NCI-H1105 (cell line): Measurements from ENCODE around the gene TRIM52.
"Not testable (repeated sequence)": the region's sequence is repeated elsewhere in the genome, so short reads cannot be mapped to it uniquely, and the experiment has no call there.

Source experiments
- DNase-seq: peaks from one replicate; lab custom pipeline; 2025; lab: John Stamatoyannopoulos, UW

The TRIM52 gene

GRCh38 chr5:181233088-181233800, 27.7 kb downstream of the TRIM52 start:
- no peak for DNase-seq

GRCh38 chr5:181232593-181232992, 28.4 kb downstream of the TRIM52 start:
- DNase-seq: no peak

- DNase-seq: no peak
Observed at GRCh38 chr5:181231432-181231831, 29.5 kb downstream of the TRIM52 start.

GRCh38 chr5:181230551-181230950, 30.4 kb downstream of the TRIM52 start:
- no peak for DNase-seq

GRCh38 chr5:181229996-181230395, 30.9 kb downstream of the TRIM52 start:
- DNase-seq: no peak

GRCh38 chr5:181224390-181225229, 36.3 kb downstream of the TRIM52 start:
- DNase-seq: no peak

GRCh38 chr5:181223729-181224389, 37.1 kb downstream of the TRIM52 start:
- no peak for DNase-seq

GRCh38 chr5:181223058-181223728, 37.8 kb downstream of the TRIM52 start, which contains the start of gene TRIM41:
Gene TRIM41, plus strand, starts transcription at chr5:181223281. Its CDS starts 719 bp downstream, at chr5:181224000.
- no peak for DNase-seq

GRCh38 chr5:181222630-181223057, 38.3 kb downstream of the TRIM52 start:
- no peak for DNase-seq

GRCh38 chr5:181221792-181222629, 38.9 kb downstream of the TRIM52 start:
- DNase-seq: no peak

- DNase-seq: no peak
Observed at GRCh38 chr5:181221105-181221791, 39.7 kb downstream of the TRIM52 start.

- no peak for DNase-seq
Observed at GRCh38 chr5:181220178-181220515, 40.8 kb downstream of the TRIM52 start.

- no peak for DNase-seq
Observed at GRCh38 chr5:181219262-181220177, 41.4 kb downstream of the TRIM52 start.

- DNase-seq: no peak
Observed at GRCh38 chr5:181218795-181219124, 42.2 kb downstream of the TRIM52 start.

GRCh38 chr5:181217803-181218062, 43.2 kb downstream of the TRIM52 start:
- no peak for DNase-seq

GRCh38 chr5:181217111-181217802, 43.7 kb downstream of the TRIM52 start:
- no peak for DNase-seq

GRCh38 chr5:181215997-181216989, 44.6 kb downstream of the TRIM52 start:
- DNase-seq: no peak

- not testable (repeated sequence) for DNase-seq
Observed at GRCh38 chr5:181214249-181214648, 46.7 kb downstream of the TRIM52 start.
